AG08395 (cell line): Measurements from ENCODE around the gene COL4A2.

Source experiments
- DNase-seq: peaks from one replicate; pipeline ENCODE4 v3.0.0; 2012; ENCODE audit warnings: mixed read lengths, low spot score

The COL4A2 gene

GRCh38 chr13:110402299-110403069 lies 95.4 kb downstream of the COL4A2 start:
- DNase-seq, result no peak

DNA sequence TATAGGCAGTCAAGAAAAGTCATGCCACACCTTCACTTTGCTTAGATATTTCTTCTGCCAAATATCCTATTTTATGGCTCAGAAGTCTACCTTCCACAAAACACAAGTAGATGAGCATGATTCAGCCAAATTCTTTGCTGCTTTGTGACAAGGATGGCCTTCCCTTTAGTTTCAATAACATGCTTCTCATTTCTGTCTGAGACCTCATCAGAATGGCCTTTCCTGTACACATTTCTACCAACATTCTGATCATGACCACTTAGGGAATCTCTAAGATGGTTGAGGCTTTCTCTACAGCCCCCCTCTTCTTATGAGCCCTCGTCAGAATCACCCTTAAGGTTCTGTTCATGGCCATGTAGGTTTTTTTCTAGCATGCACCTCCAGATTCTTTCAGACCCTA lies 96.2 kb downstream of the COL4A2 start:
- DNase-seq, result no peak

DNA sequence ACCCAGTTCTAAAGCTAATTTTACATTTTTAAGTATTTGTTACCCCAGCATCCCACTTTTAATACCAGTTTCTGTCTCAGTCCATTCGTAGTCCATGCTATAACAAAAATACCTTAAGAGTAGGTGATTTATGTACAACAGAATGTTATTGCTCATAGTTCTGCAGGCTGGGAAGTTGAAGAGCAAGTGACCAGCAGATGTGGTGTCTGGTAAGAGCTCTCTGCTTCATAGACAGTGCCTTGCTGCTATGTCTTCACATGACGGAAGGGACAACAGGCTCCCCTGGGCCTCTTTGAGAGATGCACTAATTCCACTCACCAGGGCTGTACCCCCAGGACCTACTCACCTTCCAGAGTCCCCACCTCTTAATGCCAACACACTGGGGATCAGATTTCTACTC lies 96.6 kb downstream of the COL4A2 start:
- DNase-seq, result no peak

- DNase-seq, result no peak
These were observed 97.2 kb downstream of the COL4A2 start for GRCh38 chr13:110404321-110404720.

DNA sequence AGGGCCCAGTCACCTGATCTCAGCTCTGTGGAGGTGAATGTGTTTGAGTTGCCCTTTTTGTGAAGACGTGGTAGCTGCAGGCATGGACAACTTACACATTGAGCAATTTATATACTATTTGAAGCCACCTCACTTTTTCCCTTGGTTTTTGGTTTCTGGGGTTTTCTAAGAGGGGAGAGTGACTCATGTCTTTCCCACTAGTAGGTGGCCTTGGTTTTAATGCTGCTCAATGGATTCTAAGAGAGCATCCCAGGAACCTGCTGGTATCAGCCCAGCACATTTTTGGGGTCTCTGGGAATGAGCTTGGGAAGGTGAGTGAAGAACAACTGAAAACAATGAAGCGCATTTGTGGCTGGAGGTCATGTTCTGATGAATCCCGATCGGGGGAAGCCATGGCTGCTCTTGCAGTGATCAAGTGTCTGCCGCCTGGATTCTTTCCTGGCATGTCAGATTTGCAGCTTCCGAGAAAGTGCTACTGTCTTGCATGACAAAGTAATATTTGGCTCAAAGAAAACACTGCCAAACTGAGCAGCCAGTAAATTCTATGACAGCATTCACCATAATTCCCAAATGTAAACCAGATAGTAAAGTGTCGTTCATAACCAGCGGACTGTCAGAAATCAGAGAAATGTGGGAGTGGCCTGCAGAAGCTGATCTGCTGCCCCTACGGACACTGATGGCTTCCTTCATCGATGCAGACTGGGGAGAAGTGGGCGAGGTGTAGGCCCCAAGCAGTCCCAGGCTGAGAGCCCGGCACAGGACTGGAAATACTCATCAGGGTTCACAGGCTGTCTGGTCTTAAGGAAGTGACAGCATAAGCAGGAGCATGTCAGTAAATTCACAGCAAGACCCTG lies 98.7 kb downstream of the COL4A2 start:
- peak; percentile 61 for DNase-seq

DNA sequence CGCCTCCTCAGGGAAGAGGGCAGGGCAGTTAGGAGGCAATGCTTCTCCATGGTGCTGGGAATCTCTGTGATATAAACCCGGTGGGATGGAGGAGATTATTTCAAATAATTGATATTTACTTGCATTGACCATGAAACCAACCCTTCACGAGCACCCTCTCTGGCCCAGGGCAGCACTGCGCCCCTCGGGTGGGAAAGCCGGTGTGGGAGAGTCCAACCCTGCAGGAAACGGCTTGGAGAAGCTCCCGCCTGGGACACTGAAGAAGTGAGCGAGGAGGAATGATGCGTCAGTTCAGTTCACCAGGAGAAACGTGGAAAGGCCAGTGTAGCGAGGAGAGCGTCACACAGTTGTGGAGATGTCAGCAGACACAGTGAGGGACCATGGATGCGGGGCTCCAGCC lies 99.9 kb downstream of the COL4A2 start:
- DNase-seq, result no peak

- DNase-seq, result no peak
These were observed 100.4 kb downstream of the COL4A2 start for GRCh38 chr13:110407531-110407930.

- no peak for DNase-seq
These were observed 101.2 kb downstream of the COL4A2 start for GRCh38 chr13:110408286-110408685.

DNA sequence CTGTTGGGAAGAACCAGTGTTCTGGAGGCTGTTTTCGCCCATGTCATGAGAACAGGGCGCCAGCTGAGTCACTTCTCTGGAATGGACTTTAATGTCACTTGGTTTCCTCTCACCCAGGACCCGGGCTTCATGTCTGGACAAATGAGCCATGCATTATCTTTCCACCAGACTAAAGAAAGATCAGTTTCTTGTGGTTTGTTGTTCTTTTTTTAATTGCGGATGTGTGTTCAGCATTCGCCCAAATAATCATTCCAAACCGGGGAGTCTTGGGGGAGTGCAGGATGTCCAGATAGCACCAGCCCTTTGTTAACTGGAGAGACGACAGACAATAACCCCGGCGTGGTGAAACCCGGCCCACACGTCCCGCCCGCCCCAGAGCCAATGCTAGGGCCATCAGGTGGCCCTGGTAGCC lies 102.5 kb downstream of the COL4A2 start:
- DNase-seq, result peak; percentile 48

- DNase-seq, result no peak
These were observed 102.9 kb downstream of the COL4A2 start for GRCh38 chr13:110410000-110410399.

DNA sequence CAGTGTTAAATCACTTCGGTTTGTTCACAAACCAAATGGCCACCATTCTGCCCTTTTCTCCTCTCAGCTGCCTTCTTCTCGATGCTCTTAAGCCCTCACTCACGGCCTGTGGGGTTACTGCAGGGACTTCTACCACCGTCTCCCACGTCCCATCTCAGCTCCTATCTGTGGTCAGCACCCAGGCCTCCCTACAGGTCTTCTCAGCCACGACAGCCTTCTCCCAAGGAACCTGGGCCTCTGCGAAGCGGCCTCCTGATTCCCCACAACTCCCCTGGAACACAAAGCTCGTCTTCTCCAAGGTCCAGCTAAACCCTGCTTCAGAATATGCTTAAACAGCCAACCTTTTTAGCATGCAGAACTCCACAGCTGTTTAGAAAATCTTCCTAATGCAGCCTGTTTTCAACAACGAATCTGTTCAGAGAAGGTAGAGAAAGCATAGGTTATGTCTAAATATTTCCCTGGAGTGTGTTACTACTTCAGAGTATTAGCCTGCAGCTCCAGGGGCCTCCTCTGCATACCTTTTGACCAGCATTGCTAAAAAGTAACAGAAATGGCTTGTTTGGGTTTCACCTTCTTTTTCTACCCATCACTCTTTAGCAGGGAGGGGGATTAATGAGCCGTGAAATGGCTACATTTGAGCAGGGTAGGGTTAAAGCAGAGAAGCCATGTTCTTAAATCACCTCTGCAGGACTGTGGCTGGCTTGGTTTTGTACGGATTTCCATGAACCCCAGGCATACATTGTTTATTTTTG lies 104.0 kb downstream of the COL4A2 start:
- no peak for DNase-seq

GRCh38 chr13:110411688-110412059 lies 104.6 kb downstream of the COL4A2 start:
- no peak for DNase-seq

DNA sequence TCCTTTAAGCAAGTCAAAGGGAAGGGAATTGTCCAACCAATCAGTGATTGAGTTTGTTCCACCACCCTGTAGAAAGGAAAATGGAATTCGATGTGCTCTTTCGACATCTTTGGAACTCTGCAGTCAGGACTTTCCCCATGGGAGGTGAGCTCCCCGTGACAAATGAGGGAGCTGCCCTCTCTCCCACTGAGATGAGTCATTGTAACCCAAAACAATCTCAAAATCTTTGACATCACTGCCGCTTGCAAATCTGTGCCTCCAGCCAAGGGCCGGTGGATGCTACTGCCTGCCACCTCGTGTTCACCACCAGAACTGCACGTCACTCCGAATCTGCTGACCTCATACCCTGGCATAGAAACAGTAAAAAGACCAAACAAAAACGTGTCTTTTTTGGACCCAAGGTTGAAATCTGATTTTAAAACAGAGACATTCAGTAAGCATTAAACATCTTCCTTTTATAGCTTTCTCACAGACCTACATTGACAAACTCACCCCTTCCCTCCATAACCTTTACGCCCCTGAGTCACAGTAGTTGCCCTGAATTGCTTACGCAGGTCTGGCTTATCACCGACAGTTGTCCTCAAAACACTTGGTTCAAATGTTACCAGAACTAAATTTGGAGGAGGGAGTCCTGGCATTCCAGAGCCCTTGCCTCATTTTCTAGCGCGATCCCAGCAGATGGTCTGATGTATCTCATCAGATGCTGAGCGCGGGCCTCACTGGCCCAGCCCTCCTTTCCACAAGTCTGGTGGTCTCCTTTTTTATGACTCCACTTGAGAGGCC lies 105.2 kb downstream of the COL4A2 start:
- peak; percentile 97 for DNase-seq

GRCh38 chr13:110413016-110413675 lies 106.1 kb downstream of the COL4A2 start:
- DNase-seq, result no peak

DNA sequence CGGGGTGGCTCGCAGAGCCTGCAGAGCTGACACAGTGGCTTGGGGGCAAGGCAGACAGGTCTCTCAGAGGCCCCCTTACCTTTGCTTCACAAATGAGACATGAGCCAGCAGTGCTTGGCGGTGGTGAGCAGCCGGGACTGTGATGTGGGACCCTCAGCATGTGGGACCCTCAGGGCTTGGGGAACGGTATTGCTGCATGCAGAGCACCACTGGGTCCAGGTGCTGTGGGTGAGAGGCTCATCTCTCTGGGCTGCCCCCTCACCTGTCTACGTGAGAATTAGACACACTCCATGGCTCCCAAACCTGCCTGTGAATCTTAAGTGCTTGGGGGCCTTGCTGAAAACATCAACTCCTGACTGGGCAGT lies 106.6 kb downstream of the COL4A2 start:
- no peak for DNase-seq

- DNase-seq, result no peak
These were observed 107.2 kb downstream of the COL4A2 start for GRCh38 chr13:110414283-110414682.

- DNase-seq, result no peak
These were observed 107.8 kb downstream of the COL4A2 start for GRCh38 chr13:110414931-110415330.

DNA sequence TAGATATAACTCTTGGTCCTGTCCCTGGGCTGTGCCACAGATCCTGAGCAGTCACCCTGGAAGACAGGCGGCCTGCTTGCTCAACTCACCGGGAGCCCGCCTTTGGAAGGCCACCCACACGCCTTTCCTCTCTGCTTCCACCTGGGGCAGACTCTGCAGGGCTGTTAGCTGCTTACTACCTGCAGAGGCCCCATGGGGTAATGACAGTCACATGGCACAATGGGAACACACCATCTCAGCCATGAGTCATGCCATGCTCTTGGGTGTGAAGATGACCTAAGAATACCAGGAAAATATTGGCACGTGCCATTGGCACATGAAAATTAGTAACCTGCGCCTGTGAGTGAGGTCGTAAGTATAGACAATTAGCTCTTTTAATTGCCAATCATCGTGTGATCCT lies 108.6 kb downstream of the COL4A2 start:
- no peak for DNase-seq

DNA sequence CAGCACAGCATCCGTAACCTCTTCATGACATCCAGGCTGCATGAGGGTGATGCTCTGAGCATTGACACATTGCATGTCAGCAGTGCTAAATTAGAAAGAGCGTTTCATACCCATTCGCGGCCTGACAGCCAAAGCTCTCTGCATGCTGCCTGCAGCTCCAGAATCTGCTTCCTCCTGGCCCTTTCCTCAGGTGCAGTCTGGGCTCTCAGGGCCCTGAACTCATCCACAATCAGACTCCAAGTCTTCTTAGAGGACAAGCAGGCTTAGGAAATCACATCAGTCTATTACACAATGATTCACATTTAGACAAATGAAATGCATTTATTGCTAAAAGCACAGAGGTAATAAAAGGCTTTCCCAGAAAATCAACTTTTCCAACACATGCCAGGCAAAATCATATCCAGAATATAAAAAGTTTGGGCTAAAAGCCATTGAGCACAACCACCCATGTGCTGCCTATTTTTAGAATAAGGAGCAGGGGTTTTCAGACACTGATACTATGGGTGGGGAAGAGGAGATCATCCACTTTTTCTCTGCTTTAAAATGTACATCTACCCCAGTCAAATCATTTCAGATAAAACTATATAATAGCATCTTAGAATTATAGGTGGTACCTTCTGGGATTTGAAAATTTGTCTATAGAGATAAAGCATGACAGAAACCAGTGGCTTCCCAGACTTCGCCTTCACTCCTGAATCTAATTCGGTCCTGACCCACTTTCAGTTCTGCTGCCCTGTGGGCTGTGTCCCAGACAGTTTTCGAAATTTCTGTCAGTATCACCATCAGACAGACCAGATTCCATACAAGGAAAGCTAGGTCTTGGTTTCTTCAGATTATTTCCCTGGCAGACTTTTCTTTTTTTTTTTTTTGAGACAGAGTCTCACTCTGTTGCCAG lies 109.3 kb downstream of the COL4A2 start:
- no peak for DNase-seq

- no peak for DNase-seq
These were observed 111.9 kb downstream of the COL4A2 start for GRCh38 chr13:110418944-110419343.
